Endothelial cell of umbilical vein (primary cell): ENCODE results near the gene PLCB4. TPM values are rescaled to one million over a fixed set of nuclear protein-coding genes. Genes with fewer than 3 reads are reported as not detected.
A peak's percentile ranks its signal among the peaks of the same experiment; 100 is the strongest.

Experiments
- BruUV-seq: library from RNA; stranded (reverse); fragments of 400-500 nt; replicated peaks from 2 replicates; lab custom pipeline; 2021; lab: Mats Ljungman, UMichigan
- CTCF ChIA-PET: fragments of 300-600, 350-600 bp; sonication (Branson Sonifier 250); formaldehyde crosslinking; loops from one replicate; lab custom pipeline; 2021; ENCODE audit warnings: antibody characterized with exemption, inconsistent platforms; lab: Charles Lee
- POLR2A ChIA-PET: fragments of 300-600, 350-600 bp; sonication (Branson Sonifier 250); formaldehyde crosslinking; loops from one replicate; lab custom pipeline; 2021; ENCODE audit warnings: antibody characterized with exemption, inconsistent platforms; lab: Charles Lee
- DNase-seq: peaks from one replicate; pipeline ENCODE4 v3.0.0-alpha.2; 2011; ENCODE audit warnings: low read depth, low spot score
- FAIRE-seq: peaks from 2 replicates; lab custom pipeline; 2011; peaks lifted over from hg19 to GRCh38; lab: Jason Lieb, UNC
- H2AFZ ChIP-seq: 2 replicates; pipeline ENCODE4 v1.6.0; 2012; ENCODE audit warnings: low read depth, low read length, control low read depth, inconsistent platforms
- H3K27ac ChIP-seq: 2 replicates; pipeline ENCODE4 v1.5.1; 2011; ENCODE audit warnings: low read depth, mild to moderate bottlenecking, control low read depth, low read length, moderate library complexity; ENCODE audit not compliant: insufficient read depth
- H3K27me3 ChIP-seq, 2 experiments: 2 replicates each; pipeline versions ENCODE4 v1.6.0 to v1.6.1; 2011; ENCODE audit warnings: low read length in 2 of 2, mixed read lengths in 1 of 2; ENCODE audit not compliant: control insufficient read depth in 2 of 2, insufficient read depth in 2 of 2
- H3K36me3 ChIP-seq, 2 experiments: 2 replicates in 1 of 2; 3 replicates in 1 of 2; pipeline ENCODE4 v1.5.1; 2011; ENCODE audit warnings: low read length in 2 of 2, mild to moderate bottlenecking in 1 of 2, moderate library complexity in 1 of 2; ENCODE audit not compliant: control insufficient read depth in 2 of 2, insufficient read depth in 2 of 2; ENCODE audit errors: extremely low read depth in 1 of 2
- H3K4me1 ChIP-seq: 3 replicates; pipeline ENCODE4 v1.5.1; 2011; ENCODE audit warnings: mild to moderate bottlenecking, low read length; ENCODE audit not compliant: control insufficient read depth, insufficient read depth; ENCODE audit errors: extremely low read depth
- H3K4me2 ChIP-seq: 2 replicates; pipeline ENCODE4 v1.6.1; 2011; ENCODE audit warnings: low read length, control low read depth, mixed read lengths; ENCODE audit not compliant: insufficient read depth
- H3K4me3 ChIP-seq, 3 experiments: fragments of 200-600 bp in 1 of 3; sonication (generic), shearing (Covaris generic) in 1 of 3; replicated peaks in 1 of 3; 2 replicates each; pipeline ENCODE4 v1.5.1; 2011 to 2016; ENCODE audit warnings: control low read depth in 3 of 3, low read length in 3 of 3, mild to moderate bottlenecking in 2 of 3, inconsistent platforms in 1 of 3, low read depth in 1 of 3, moderate library complexity in 1 of 3; ENCODE audit not compliant: insufficient read depth in 1 of 3
- H3K79me2 ChIP-seq: 2 replicates; pipeline ENCODE4 v1.6.0; 2012; ENCODE audit warnings: low read length, inconsistent platforms; ENCODE audit not compliant: control insufficient read depth, insufficient read depth
- H3K9ac ChIP-seq: replicated peaks from 2 replicates; pipeline ENCODE3; 2011; ENCODE audit warnings: low read length, control low read depth; ENCODE audit not compliant: insufficient read depth; ENCODE audit errors: extremely low read depth
- H3K9me1 ChIP-seq: replicated peaks from 3 replicates; pipeline ENCODE4 v1.6.0; 2011; ENCODE audit warnings: mild to moderate bottlenecking, low read length; ENCODE audit not compliant: control insufficient read depth, insufficient read depth; ENCODE audit errors: extremely low read depth
- H3K9me3 ChIP-seq: replicated peaks from 2 replicates; pipeline ENCODE4 v1.5.1; 2012; ENCODE audit warnings: low read length, inconsistent platforms; ENCODE audit not compliant: control insufficient read depth, insufficient read depth
- H4K20me1 ChIP-seq: replicated peaks from 2 replicates; pipeline ENCODE3; 2011; ENCODE audit warnings: mild to moderate bottlenecking, low read length; ENCODE audit not compliant: control insufficient read depth, insufficient read depth; ENCODE audit errors: extremely low read depth
- EZH2 ChIP-seq: IDR thresholded peaks from 2 replicates; pipeline ENCODE4 v1.6.1; 2012; ENCODE audit warnings: borderline replicate concordance, low read depth, mild to moderate bottlenecking, moderate library complexity, low read length, inconsistent platforms; ENCODE audit not compliant: severe bottlenecking
- FOS ChIP-seq: IDR thresholded peaks from 2 replicates; pipeline ENCODE4 v1.6.1; 2011; ENCODE audit warnings: mild to moderate bottlenecking, low read length, moderate library complexity, borderline replicate concordance; ENCODE audit not compliant: insufficient read depth
- GATA2 ChIP-seq: IDR thresholded peaks from 2 replicates; pipeline ENCODE4 v1.7.0; 2011; ENCODE audit warnings: low read depth, mild to moderate bottlenecking, moderate library complexity, mixed read lengths, low read length; ENCODE audit not compliant: insufficient read length, insufficient read depth
- JUN ChIP-seq: IDR thresholded peaks from 2 replicates; pipeline ENCODE4 v1.6.1; 2011; ENCODE audit warnings: borderline replicate concordance, low read depth; ENCODE audit not compliant: insufficient read length, insufficient read depth
- MYC ChIP-seq: IDR thresholded peaks from one replicate; pipeline ENCODE4 v1.6.1; 2011; ENCODE audit warnings: mild to moderate bottlenecking, low read depth, low read length
- POLR2A ChIP-seq: IDR thresholded peaks from 2 replicates; pipeline ENCODE4 v1.6.1; 2012; ENCODE audit warnings: low read depth, mild to moderate bottlenecking, control low read depth, low read length
- POLR2AphosphoS5 ChIP-seq: IDR thresholded peaks from 2 replicates; pipeline ENCODE4 v1.6.1; 2012; ENCODE audit warnings: low read depth, mild to moderate bottlenecking, control low read depth, low read length, moderate library complexity; ENCODE audit not compliant: insufficient read depth
- dilution Hi-C: fragments of 300-500 bp; cut with MboI; formaldehyde crosslinking; loops from one replicate; pipeline ENCODE4 v1.15.0; 2019; ENCODE audit warnings: low sequenced_read_pairs; ENCODE audit not compliant: extremely low pct_ligation_motif_present
- intact Hi-C: fragments of 100-400 bp; cut with micrococcal nuclease; formaldehyde crosslinking; loops from one replicate; pipeline ENCODE4 v1.10.0; 2022
- polyA plus RNA-seq, 4 experiments: library from polyadenylated mRNA; depleted of rRNA in 3 of 4; stranded (reverse) in 3 of 4; unstranded in 1 of 4; fragments of >200 nt; gene quantifications; 2 replicates each; pipeline versions ENCODE4 v1.2.1 to v1.2.3, GENCODE V29; 2011 to 2012; ENCODE audit warnings: missing spikeins in 1 of 4
- total RNA-seq: library from RNA; stranded (reverse); gene quantifications from 2 replicates; pipeline ENCODE4 v1.2.3, GENCODE V29; 2021
- TF ChIP-seq, protein P1 (sequence below), 2 donors: IDR thresholded peaks; 1 replicate in 1 of 2; 2 replicates in 1 of 2; pipeline ENCODE4 v1.5.1; 2011; ENCODE audit warnings: low read length in 2 of 2, mild to moderate bottlenecking in 2 of 2, moderate library complexity in 2 of 2, control low read depth in 1 of 2, inconsistent platforms in 1 of 2, low read depth in 1 of 2; ENCODE audit not compliant: insufficient read depth in 1 of 2; ENCODE audit errors: extremely low read depth in 1 of 2
- TF ChIP-seq, protein P2 (sequence below): IDR thresholded peaks from 2 replicates; pipeline ENCODE4 v1.6.1; 2011; ENCODE audit not compliant: insufficient read depth, insufficient read length

Gene PLCB4
- total and polyA plus RNA-seq, 2 donors (not counting 3 experiments of a cell fraction or from before 2014, with no cell fraction given), result 0.37 to 1.7 TPM

DNA sequence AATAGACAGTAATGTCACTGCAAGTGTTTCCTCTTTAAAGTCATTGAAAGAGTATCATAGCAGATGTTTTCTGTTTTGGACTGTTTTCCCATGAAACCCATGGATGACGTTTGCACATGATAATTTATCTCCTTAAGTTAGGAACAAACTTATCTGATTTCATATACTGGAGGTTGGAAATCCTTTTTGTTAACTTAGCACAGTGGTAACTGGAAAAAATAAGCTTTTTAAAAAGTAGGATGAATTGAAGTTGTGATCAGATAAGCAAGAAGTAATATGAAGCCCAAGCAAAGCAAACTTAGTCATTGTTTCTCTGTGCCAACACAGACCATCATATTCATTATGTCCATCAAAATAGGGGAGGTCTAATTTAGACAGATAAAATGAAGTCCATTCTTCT, 61.6 kb downstream of the PLCB4 start:
- POLR2A ChIA-PET, result no interaction called here
- H3K9ac ChIP-seq, result no peak overlapping the region
- BruUV-seq, result no TSS peak

DNA sequence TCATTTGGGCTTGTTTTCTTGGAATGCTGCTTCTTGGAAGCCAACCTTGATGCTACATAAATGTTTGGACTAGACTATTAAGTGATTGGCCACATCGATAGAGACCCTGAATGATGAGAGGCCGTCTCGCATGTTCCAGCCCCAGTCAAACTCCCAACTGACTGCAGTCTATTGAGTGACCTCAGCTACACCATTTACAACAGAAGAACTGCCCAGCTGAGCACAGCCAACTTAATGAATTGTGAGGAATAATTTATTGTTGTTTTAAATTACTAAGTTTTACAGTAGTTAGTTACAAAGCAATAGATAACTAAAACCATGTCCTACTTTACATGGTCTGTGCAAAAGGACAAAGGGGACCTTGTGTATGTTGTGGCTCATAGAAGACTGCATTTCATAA, 63.0 kb downstream of the PLCB4 start:
- POLR2A ChIA-PET, result no interaction called here

More for the DNA sequence above, 61.6 kb downstream of the PLCB4 start:
- Histone ChIP-seq H3K9me3 (no peaks in the 10 kb centered on the region), H2AFZ (no peak overlapping the region), H3K79me2 (no peaks in the 10 kb centered on the region), H4K20me1 (no peaks in the 10 kb centered on the region), H3K27ac (no peak overlapping the region), H3K4me3 (no peak overlapping the region), H3K36me3 (no peaks in the 10 kb centered on the region), H3K27me3 (no peaks in the 10 kb centered on the region), H3K4me1 (no peaks in the 10 kb centered on the region), H3K4me2 (no peak overlapping the region), H3K9me1 (no peaks in the 10 kb centered on the region)
- FAIRE-seq, result no peak
- dilution Hi-C loops, result no loop called here
- peak; percentile 15 for DNase-seq
- intact Hi-C loops, result no loop called here
- CTCF ChIA-PET, result interaction anchor here (1.4 to 2.1 kb wide), 3 partner anchors 13 to 479 kb away, joined by 3 to 4 read pairs (median 4); no protein-coding TSS in a partner anchor
- TF ChIP-seq EZH2, result no peak
- no peak for TF ChIP-seq FOS
- TF ChIP-seq, protein P1, sequence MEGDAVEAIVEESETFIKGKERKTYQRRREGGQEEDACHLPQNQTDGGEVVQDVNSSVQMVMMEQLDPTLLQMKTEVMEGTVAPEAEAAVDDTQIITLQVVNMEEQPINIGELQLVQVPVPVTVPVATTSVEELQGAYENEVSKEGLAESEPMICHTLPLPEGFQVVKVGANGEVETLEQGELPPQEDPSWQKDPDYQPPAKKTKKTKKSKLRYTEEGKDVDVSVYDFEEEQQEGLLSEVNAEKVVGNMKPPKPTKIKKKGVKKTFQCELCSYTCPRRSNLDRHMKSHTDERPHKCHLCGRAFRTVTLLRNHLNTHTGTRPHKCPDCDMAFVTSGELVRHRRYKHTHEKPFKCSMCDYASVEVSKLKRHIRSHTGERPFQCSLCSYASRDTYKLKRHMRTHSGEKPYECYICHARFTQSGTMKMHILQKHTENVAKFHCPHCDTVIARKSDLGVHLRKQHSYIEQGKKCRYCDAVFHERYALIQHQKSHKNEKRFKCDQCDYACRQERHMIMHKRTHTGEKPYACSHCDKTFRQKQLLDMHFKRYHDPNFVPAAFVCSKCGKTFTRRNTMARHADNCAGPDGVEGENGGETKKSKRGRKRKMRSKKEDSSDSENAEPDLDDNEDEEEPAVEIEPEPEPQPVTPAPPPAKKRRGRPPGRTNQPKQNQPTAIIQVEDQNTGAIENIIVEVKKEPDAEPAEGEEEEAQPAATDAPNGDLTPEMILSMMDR (IDR thresholded peaks at IDR 0.05; ENCODE audit: extremely low read depth in 1 of 2, insufficient read depth in 1 of 2, low read depth in 1 of 2, low read length in 2 of 2), result no peak

More for the DNA sequence above, 63.0 kb downstream of the PLCB4 start:
- no peak overlapping the region for H3K27ac ChIP-seq
- no peak overlapping the region for H3K4me2 ChIP-seq
- H4K20me1 ChIP-seq, result no peaks in the 10 kb centered on the region
- no peaks in the 10 kb centered on the region for H3K9me1 ChIP-seq
- dilution Hi-C loops, result no loop called here
- H3K36me3 ChIP-seq, result no peaks in the 10 kb centered on the region
- no peak overlapping the region for H3K4me3 ChIP-seq
- BruUV-seq, result no TSS peak
- no peaks in the 10 kb centered on the region for H3K4me1 ChIP-seq
- H3K27me3 ChIP-seq, result no peaks in the 10 kb centered on the region
- no peaks in the 10 kb centered on the region for H3K79me2 ChIP-seq
- H3K9me3 ChIP-seq, result no peaks in the 10 kb centered on the region
- CTCF ChIA-PET, result no interaction called here
- H2AFZ ChIP-seq, result no peak overlapping the region
- TF ChIP-seq POLR2AphosphoS5, result no peak
- TF ChIP-seq, protein P2, sequence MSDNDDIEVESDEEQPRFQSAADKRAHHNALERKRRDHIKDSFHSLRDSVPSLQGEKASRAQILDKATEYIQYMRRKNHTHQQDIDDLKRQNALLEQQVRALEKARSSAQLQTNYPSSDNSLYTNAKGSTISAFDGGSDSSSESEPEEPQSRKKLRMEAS, result no peak
- TF ChIP-seq FOS, result no peak
- no peak for TF ChIP-seq MYC
- no peak for TF ChIP-seq JUN
- no peak for TF ChIP-seq GATA2
- TF ChIP-seq, protein P1 (IDR thresholded peaks at IDR 0.05; ENCODE audit: extremely low read depth in 1 of 2, insufficient read depth in 1 of 2, low read depth in 1 of 2, low read length in 2 of 2), result no peak
- TF ChIP-seq POLR2A, result no peak
- no peak for TF ChIP-seq EZH2
- no peak for DNase-seq
- FAIRE-seq, result no peak
- H3K9ac ChIP-seq, result no peak overlapping the region
- intact Hi-C loops, result no loop called here
